OCI-LY3 (cell line): ENCODE measurements around the gene LEMD2.

Experiments
- H2AFZ ChIP-seq: fragments of 200-600, 300-600 bp; shearing (Covaris generic); 2 replicates; pipeline ENCODE4 v1.6.0; 2014; ENCODE audit warnings: antibody characterized with exemption, low read depth, low read length
- H3K27ac ChIP-seq: fragments of 200-600, 300-600 bp; sonication (generic); 2 replicates; pipeline ENCODE4 v1.5.1; 2014; ENCODE audit warnings: mild to moderate bottlenecking, low read length, moderate library complexity, mixed read lengths
- H3K27me3 ChIP-seq: fragments of 200-600, 300-600 bp; sonication (generic); 2 replicates; pipeline ENCODE4 v1.6.1; 2014; ENCODE audit warnings: low read depth, low read length, mixed read lengths
- H3K36me3 ChIP-seq: fragments of 200-600, 300-600 bp; sonication (generic); replicated peaks from 2 replicates; pipeline ENCODE3; 2014; ENCODE audit warnings: low read depth, low read length, mixed read lengths
- H3K4me1 ChIP-seq: fragments of 300-600, 200-600 bp; sonication (generic); 2 replicates; pipeline ENCODE4 v1.6.1; 2014; ENCODE audit warnings: low read length, mixed read lengths
- H3K4me2 ChIP-seq: fragments of 200-600, 300-600 bp; sonication (generic); 2 replicates; pipeline ENCODE4 v1.6.1; 2014; ENCODE audit warnings: low read length, mixed read lengths
- H3K4me3 ChIP-seq: fragments of 300-600, 200-600 bp; sonication (generic); 2 replicates; pipeline ENCODE4 v1.5.1; 2014; ENCODE audit warnings: antibody characterized with exemption, mild to moderate bottlenecking, low read length, moderate library complexity
- H3K79me2 ChIP-seq: fragments of 300-600, 200-600 bp; shearing (Covaris generic); 2 replicates; pipeline ENCODE4 v1.6.1; 2014; ENCODE audit warnings: mild to moderate bottlenecking, low read length, mixed read lengths
- H3K9ac ChIP-seq: fragments of 300-600, 200-600 bp; shearing (Covaris generic); 2 replicates; pipeline ENCODE4 v1.6.0; 2014; ENCODE audit warnings: mild to moderate bottlenecking, low read length, moderate library complexity
- H3K9me3 ChIP-seq: fragments of 200-600, 300-600 bp; shearing (Covaris generic); 2 replicates; pipeline ENCODE4 v1.6.1; 2014; ENCODE audit warnings: low read length, mixed read lengths; ENCODE audit not compliant: insufficient read depth
- H4K20me1 ChIP-seq: fragments of 200-600, 300-600 bp; sonication (generic); 2 replicates; pipeline ENCODE4 v1.6.1; 2016; ENCODE audit warnings: low read length, mixed read lengths; ENCODE audit not compliant: insufficient read depth
- CTCF ChIP-seq: fragments of 200-600, 300-600 bp; sonication (generic); IDR thresholded peaks from 2 replicates; pipeline ENCODE4 v1.5.1; 2014; ENCODE audit warnings: antibody characterized with exemption, low read length, low read depth
- EZH2phosphoT487 ChIP-seq: fragments of 200-600 bp; shearing (Covaris generic); IDR thresholded peaks from 2 replicates; pipeline ENCODE4 v1.6.1; 2018; ENCODE audit warnings: antibody characterized with exemption, mixed run types, low read depth

Gene LEMD2

GRCh38 chr6:33776764-33777163 is 12.2 kb downstream of the LEMD2 start:
- Histone ChIP-seq H4K20me1 (no peaks in the 10 kb centered on the region), H3K36me3 (peaks cover 20% of the 10 kb centered on the region), H3K4me3 (no peak overlapping the region), H3K27me3 (no peaks in the 10 kb centered on the region), H3K4me2 (no peak overlapping the region), H3K9ac (no peak overlapping the region), H3K9me3 (no peaks in the 10 kb centered on the region), H3K27ac (no peak overlapping the region), H3K4me1 (no peaks in the 10 kb centered on the region), H2AFZ (no peak overlapping the region), H3K79me2 (no peaks in the 10 kb centered on the region)
- TF ChIP-seq CTCF = no peak

- Histone ChIP-seq H3K36me3 (peaks cover 20% of the 10 kb centered on the region), H3K4me1 (no peaks in the 10 kb centered on the region), H3K9ac (no peak overlapping the region), H3K4me2 (no peak overlapping the region), H3K4me3 (no peak overlapping the region), H4K20me1 (no peaks in the 10 kb centered on the region), H3K9me3 (no peaks in the 10 kb centered on the region), H3K79me2 (no peaks in the 10 kb centered on the region), H2AFZ (no peak overlapping the region), H3K27ac (no peak overlapping the region), H3K27me3 (no peaks in the 10 kb centered on the region)
- TF ChIP-seq EZH2phosphoT487 (no peak), CTCF (no peak)
Measured at GRCh38 chr6:33776186-33776585, 12.7 kb downstream of the LEMD2 start.

GRCh38 chr6:33774774-33775173 is 14.2 kb downstream of the LEMD2 start:
- Histone ChIP-seq H3K4me1 (no peaks in the 10 kb centered on the region), H3K9me3 (no peaks in the 10 kb centered on the region), H3K4me2 (no peak overlapping the region), H3K36me3 (peaks cover 14% of the 10 kb centered on the region), H3K4me3 (no peak overlapping the region), H3K9ac (no peak overlapping the region), H3K27ac (no peak overlapping the region), H2AFZ (no peak overlapping the region), H3K27me3 (no peaks in the 10 kb centered on the region), H3K79me2 (no peaks in the 10 kb centered on the region), H4K20me1 (no peaks in the 10 kb centered on the region)
- no peak for TF ChIP-seq CTCF
- no peak for TF ChIP-seq EZH2phosphoT487

- Histone ChIP-seq H3K4me1 (no peaks in the 10 kb centered on the region), H3K27me3 (no peaks in the 10 kb centered on the region), H3K9ac (no peak overlapping the region), H4K20me1 (no peaks in the 10 kb centered on the region), H2AFZ (no peak overlapping the region), H3K9me3 (no peaks in the 10 kb centered on the region), H3K79me2 (no peaks in the 10 kb centered on the region), H3K4me2 (no peak overlapping the region), H3K27ac (no peak overlapping the region), H3K4me3 (no peak overlapping the region), H3K36me3 (peaks cover 5% of the 10 kb centered on the region)
- no peak for TF ChIP-seq EZH2phosphoT487
- TF ChIP-seq CTCF = no peak
Measured at GRCh38 chr6:33772902-33773472, 15.9 kb downstream of the LEMD2 start.
